HepG2 (cell line): ENCODE measurements around the gene RETREG2. TPM values are rescaled to one million over a fixed set of nuclear protein-coding genes. Genes with fewer than 3 reads are reported as not detected.

Source experiments
- AKAP8 ChIP-seq: sonication (generic); formaldehyde crosslinking; IDR thresholded peaks from 2 replicates; pipeline ENCODE4 v1.5.1; 2020; ENCODE audit warnings: mild to moderate bottlenecking, missing genetic modification reagents
- FOXP1 ChIP-seq, 2 experiments: fragments of 450-650 bp in 1 of 2; IDR thresholded peaks; 2 replicates each; pipeline ENCODE4 v1.6.1; 2017 to 2018; ENCODE audit warnings: antibody characterized with exemption in 1 of 2
- HCFC1 ChIP-seq: fragments of 150-350 bp; IDR thresholded peaks from 2 replicates; pipeline ENCODE4 v1.6.1; 2014; ENCODE audit warnings: low read depth, low read length
- HNF4G ChIP-seq, 2 experiments: sonication (generic) in 1 of 2; formaldehyde crosslinking in 1 of 2; IDR thresholded peaks; 2 replicates each; pipeline versions ENCODE4 v1.4.0 to v1.6.1; 2011 to 2020; ENCODE audit warnings: borderline replicate concordance in 2 of 2, low read depth in 2 of 2, mild to moderate bottlenecking in 2 of 2, low read length in 1 of 2, missing genetic modification reagents in 1 of 2, moderate library complexity in 1 of 2
- KAT2B ChIP-seq: fragments of 150-350 bp; IDR thresholded peaks from 2 replicates; pipeline ENCODE4 v1.6.1; 2014; ENCODE audit warnings: low read depth, low read length, borderline replicate concordance
- MAF1 ChIP-seq: sonication (generic); formaldehyde crosslinking; IDR thresholded peaks from 2 replicates; pipeline ENCODE4 v1.5.0; 2020; ENCODE audit warnings: missing genetic modification reagents, borderline replicate concordance
- MAFG ChIP-seq: sonication (generic); formaldehyde crosslinking; IDR thresholded peaks from 2 replicates; pipeline ENCODE4 v1.5.1; 2020; ENCODE audit warnings: mild to moderate bottlenecking, missing genetic modification reagents
- MTF1 ChIP-seq: sonication (generic); formaldehyde crosslinking; IDR thresholded peaks from 2 replicates; pipeline ENCODE4 v1.5.0; 2020; ENCODE audit warnings: missing genetic modification reagents
- PREB ChIP-seq: sonication (generic); formaldehyde crosslinking; IDR thresholded peaks from 2 replicates; pipeline ENCODE4 v1.4.0; 2020; ENCODE audit warnings: missing genetic modification reagents
- RBM39 ChIP-seq: fragments of 200-400 bp; formaldehyde crosslinking; IDR thresholded peaks from one replicate; pipeline ENCODE4 v1.6.1; 2018; ENCODE audit warnings: antibody characterized with exemption, mild to moderate bottlenecking, low read depth, low read length; ENCODE audit not compliant: poor library complexity, severe bottlenecking
- SNAPC4 ChIP-seq: sonication (generic); formaldehyde crosslinking; IDR thresholded peaks from 2 replicates; pipeline ENCODE4 v1.4.0; 2020; ENCODE audit warnings: mild to moderate bottlenecking, missing genetic modification reagents
- TIGD3 ChIP-seq: sonication (generic); formaldehyde crosslinking; IDR thresholded peaks from 2 replicates; pipeline ENCODE4 v1.5.1; 2020; ENCODE audit warnings: mild to moderate bottlenecking, missing genetic modification reagents, borderline replicate concordance
- ZFP36L2 ChIP-seq: sonication (generic); formaldehyde crosslinking; IDR thresholded peaks from 2 replicates; pipeline ENCODE4 v1.4.0; 2020; ENCODE audit warnings: missing genetic modification reagents
- ZNF232 ChIP-seq: sonication (generic); formaldehyde crosslinking; IDR thresholded peaks from 2 replicates; pipeline ENCODE4 v1.4.0; 2020; ENCODE audit warnings: missing genetic modification reagents, borderline replicate concordance
- ZNF512B ChIP-seq: sonication (generic); formaldehyde crosslinking; IDR thresholded peaks from 2 replicates; pipeline ENCODE4 v1.5.1; 2020; ENCODE audit warnings: missing genetic modification reagents, mild to moderate bottlenecking, borderline replicate concordance
- ZNF780A ChIP-seq: sonication (generic); formaldehyde crosslinking; IDR thresholded peaks from 2 replicates; pipeline ENCODE4 v1.8.0; 2022; ENCODE audit warnings: mild to moderate bottlenecking, missing genetic modification reagents, moderate library complexity
- polyA plus RNA-seq, 8 experiments: library from polyadenylated mRNA; depleted of rRNA in 3 of 8; stranded (reverse) in 7 of 8; unstranded in 1 of 8; fragments of >200 nt; fragmentation: Illumina TruSeq in 4 of 8; extraction: Trizol in 4 of 8; gene quantifications; 2 replicates each; pipeline versions ENCODE4 v1.2.1 to v1.2.3, GENCODE V29; 2011 to 2016; ENCODE audit warnings: low read depth in 4 of 8, missing spikeins in 1 of 8, mixed read lengths in 1 of 8; ENCODE audit not compliant: insufficient read depth in 1 of 8
- total RNA-seq, 5 experiments: library from RNA; depleted of rRNA; stranded (reverse); fragments of >200 nt; fragmentation: Illumina TruSeq; extraction: Trizol; gene quantifications; 2 replicates each; pipeline ENCODE4 v1.2.3, GENCODE V29; 2016; ENCODE audit warnings: low read depth in 1 of 5

Gene RETREG2
- total and polyA plus RNA-seq, 2 of the 13 experiments (the other 11 are each of a cell fraction or from before 2014, with no cell fraction given), result 86.0 to 134 TPM

GRCh38 chr2:219176818-219177551 lies 1.1 kb upstream of the RETREG2 start, which contains the start of gene CNPPD1 (continued):
- TF ChIP-seq AKAP8 (no peak; the same call in none of the 2 replicates), ZNF780A (CRISPR knock-in tag) (peak; percentile 93), PREB (no peak), ZFP36L2 (0 out of 2 replicates have a peak, but pooled peaks have one; percentile 84), ZNF232 (peak; percentile 95), RBM39 (peak; percentile 55), KAT2B (no peak), HCFC1 (0 out of 2 replicates have a peak, but pooled peaks have one; percentile 20), TIGD3 (CRISPR knock-in tag) (peak; percentile 66; the same call in 1 of the 2 replicates), SNAPC4 (CRISPR knock-in tag) (0 out of 2 replicates have a peak, but pooled peaks have one; percentile 45), MAF1 (CRISPR knock-in tag) (peak; percentile 67; the same call in 1 of the 2 replicates), MTF1 (CRISPR knock-in tag) (peak; percentile 75; the same call in 1 of the 2 replicates), ZNF512B (CRISPR knock-in tag) (no peak), FOXP1 (IDR thresholded peaks at IDR 0.05) (no peak), FOXP1 (CRISPR knock-in tag; IDR thresholded peaks at IDR 0.05) (peak; percentile 45), MAFG (CRISPR knock-in tag) (0 out of 2 replicates have a peak, but pooled peaks have one; percentile 50), HNF4G (IDR thresholded peaks at IDR 0.05; ENCODE audit: borderline replicate concordance, low read depth, low read length) (no peak), HNF4G (CRISPR knock-in tag; IDR thresholded peaks at IDR 0.05; ENCODE audit: borderline replicate concordance, low read depth) (peak; percentile 89)
